Left ventricle myocardium superior (tissue), 1 donor: ENCODE data around the gene RBM24. TPM values are rescaled to one million over a fixed set of nuclear protein-coding genes. Genes with fewer than 3 reads are reported as not detected.

Experiments used
- ATAC-seq: fragments of 200-7000 bp; cut with Tn5 transposase; one replicate; pipeline ENCODE4 v1.9.1; 2020; ENCODE audit warnings: mild to moderate bottlenecking, moderate library complexity
- DNase-seq: peaks from one replicate; pipeline ENCODE4 v3.0.0-alpha.2; 2020
- intact Hi-C: fragments of 100-400 bp; cut with micrococcal nuclease; formaldehyde crosslinking; loops from one replicate; pipeline ENCODE4 v1.11.0; 2022
- long read RNA-seq: library from polyadenylated mRNA; unstranded; transcript quantifications from one replicate; pipeline ENCODE4 v2.0.0, GENCODE V29; 2021
- total RNA-seq: library from RNA; stranded (reverse); fragmentation: NEBNext Ultra II Directional; extraction: Animal tissue kit (Norgen Biotek cat#: 25700); gene quantifications from one replicate; pipeline ENCODE4 v1.2.1, GENCODE V29; 2021
- donor health status: DM: no; HTN: yes; CAD: no; lungs with severe emphysema.

The RBM24 gene
- 223 TPM for total RNA-seq
- long read RNA-seq, transcript RBM24-207 (5 exons, 1,544 nt) = minor isoform, 55 of 606 reads
- long read RNA-seq, transcript RBM24-208 (2 exons, 1,222 nt) = minor isoform, 17 of 606 reads
- long read RNA-seq, transcript RBM24-202 (4 exons, 2,703 nt) = major isoform, 127 of 606 reads
- long read RNA-seq, transcript RBM24-201 (3 exons, 2,394 nt) = minor isoform, 14 of 606 reads
- long read RNA-seq, partial matches to known transcripts = 341 of 606 reads
- long read RNA-seq, other reads (novel, unspliced or antisense) = 39 of 606 reads

DNA sequence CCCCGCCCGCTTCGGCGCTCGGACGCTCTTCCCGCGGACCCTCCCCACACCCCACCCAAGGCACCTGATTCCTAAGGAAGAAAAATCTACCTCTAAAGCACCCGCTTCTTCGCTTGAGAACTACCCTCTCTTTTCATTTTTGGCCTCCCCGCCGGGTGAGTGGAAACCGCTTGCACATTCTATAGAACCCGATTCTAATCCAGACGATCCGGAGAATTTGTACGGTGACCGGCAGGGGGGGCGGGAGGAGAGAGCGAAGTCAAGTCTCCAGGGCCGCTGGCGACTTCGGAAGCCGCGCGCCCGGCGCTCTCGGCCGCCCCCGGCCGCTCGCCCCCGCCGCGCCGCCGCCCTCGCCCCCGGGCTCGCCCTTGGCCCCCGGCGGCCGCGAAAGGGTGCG is at the start of gene RBM24:
TSS of gene RBM24 (plus strand) at position 262 of the 397 bp plus-strand sequence. CDS start 221 bp downstream, outside the sequence.
- peak; percentile 2 for ATAC-seq
- intact Hi-C loops = no loop called here

DNA sequence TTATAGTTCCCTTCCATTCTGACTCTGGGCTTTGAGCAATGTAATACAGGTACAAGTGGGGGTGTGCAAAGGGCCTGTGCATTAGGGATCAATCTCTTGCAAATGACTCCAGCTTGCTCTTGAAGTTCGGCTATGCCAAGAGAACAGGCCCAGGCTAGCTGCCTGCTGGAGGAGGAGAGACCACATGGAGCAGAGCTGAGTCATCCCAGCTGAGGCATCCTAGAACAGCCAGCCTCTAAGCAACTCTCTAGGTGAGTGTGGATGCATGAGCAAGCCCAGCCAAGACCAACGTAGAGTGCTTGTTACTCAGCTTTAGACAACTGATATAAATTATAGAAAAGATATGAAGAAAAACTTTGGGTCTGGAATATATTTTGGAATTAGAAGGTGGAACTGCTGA is 47.6 kb upstream of the RBM24 start:
- ATAC-seq = no peak
- no peak for DNase-seq
- intact Hi-C loops = no loop called here

More for the DNA sequence above, at the start of gene RBM24:
- peak; percentile 66 for DNase-seq

DNA sequence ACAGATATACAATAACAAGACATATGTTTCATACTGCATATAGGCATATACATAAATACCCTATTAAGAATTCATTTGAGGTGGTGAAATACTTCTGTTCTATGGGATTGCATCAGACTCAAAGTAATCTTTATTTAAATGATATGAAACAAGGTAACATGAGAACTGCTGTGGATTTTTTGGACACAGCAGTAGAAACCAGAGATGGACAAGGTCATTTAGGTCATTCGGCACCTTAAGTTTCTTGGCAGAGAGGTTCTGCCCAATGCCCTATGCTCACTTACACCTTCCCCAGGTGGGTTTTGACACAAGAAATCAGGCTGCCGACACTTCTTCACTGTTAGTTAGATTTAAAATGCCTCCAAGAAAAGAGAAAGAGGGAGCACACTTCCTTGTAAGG is 43.9 kb upstream of the RBM24 start:
- no peak for DNase-seq
- ATAC-seq = no peak
- intact Hi-C loops = no loop called here

DNA sequence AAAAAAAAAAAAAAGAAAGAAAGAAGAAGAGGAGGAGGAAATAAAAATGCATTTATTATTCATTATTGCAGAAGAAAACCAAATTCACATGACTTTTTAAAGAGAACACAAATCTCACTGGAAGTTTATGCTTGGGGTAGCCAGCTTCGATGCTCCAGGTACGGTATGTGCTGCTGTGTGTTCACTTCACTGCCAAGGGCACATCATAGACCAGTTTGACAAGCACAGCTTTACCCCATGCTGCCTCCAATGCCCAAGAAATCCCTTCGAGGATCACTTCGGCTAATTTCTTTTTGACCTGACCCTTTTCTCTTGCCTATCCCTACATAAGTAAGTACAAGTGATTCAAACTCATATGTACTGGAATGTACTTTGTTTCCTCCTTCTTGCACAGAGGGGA is 41.9 kb upstream of the RBM24 start:
- intact Hi-C loops = no loop called here
- DNase-seq = no peak
- ATAC-seq = no peak

DNA sequence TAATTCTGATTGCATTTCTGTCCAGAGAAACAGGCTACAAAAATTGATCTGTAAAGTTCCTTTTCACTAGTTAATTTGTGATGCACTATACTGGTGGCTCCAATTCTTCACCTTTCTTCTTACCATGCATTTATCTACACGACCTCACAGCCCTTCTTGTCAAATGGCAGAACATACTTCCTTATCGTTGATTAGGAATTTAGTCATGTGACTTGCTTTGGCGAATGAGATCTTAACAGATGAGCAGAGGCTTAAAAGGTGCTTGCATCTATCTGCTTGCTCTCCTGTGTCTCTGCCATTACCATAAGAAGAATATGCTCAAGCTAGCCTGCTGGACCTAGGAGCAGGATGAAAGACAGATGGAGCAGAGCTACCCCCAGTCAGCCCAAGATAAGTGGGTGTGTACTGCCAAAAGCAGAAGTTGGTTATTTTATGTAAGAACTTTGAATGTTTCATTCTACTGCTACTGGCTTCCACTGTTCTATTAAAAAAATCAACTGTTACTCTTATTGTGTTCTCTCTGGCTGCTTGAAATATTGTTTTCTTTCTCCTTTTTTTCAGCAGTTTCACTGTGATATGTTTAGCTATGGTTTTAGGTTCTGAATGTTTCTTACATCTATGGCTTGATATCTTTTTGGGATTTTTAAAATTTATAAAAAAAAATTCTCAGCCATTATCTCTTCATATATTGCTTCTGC is 40.2 kb upstream of the RBM24 start:
- ATAC-seq (no peak), DNase-seq (no peak)
- intact Hi-C loops = no loop called here

DNA sequence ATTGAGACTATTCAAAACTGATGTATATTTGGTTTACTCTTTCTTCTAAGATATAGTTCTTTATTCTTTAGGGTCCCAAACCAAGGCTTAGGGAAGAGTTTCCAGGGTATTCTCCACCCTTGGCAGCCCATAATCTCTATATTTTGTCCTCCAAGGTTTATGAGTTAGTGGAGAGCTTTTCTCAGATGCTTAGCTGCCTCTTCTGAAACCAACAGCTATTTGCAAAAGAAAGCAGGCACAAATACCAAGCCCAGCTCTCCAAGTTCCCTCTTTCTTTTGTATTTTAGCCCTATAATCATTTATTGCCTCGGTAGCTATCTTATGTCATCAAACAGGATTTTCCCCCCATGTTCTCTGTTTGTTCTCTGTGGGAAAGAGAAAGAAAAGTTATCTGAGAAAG is 39.1 kb upstream of the RBM24 start:
- no peak for DNase-seq
- ATAC-seq = no peak
- intact Hi-C loops = no loop called here

DNA sequence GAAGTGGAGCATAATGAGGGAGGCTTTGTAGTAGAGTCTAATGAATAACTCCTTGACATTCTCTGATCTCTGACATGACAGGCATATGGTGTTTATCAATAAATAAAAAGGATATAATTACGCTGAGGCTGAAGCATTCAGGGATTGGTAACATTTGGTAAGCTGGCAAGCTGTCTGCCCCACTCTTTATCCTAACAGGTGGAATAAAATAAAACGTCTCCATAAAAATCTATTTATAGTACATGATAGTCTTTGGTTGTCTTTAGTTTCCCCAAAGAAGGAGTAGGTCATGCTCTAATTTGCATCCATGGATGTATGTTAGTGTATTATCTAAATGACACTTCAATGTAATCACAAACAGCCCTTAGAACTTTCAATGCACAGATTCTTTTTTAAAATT is 30.9 kb upstream of the RBM24 start:
- ATAC-seq = no peak
- intact Hi-C loops = no loop called here

DNA sequence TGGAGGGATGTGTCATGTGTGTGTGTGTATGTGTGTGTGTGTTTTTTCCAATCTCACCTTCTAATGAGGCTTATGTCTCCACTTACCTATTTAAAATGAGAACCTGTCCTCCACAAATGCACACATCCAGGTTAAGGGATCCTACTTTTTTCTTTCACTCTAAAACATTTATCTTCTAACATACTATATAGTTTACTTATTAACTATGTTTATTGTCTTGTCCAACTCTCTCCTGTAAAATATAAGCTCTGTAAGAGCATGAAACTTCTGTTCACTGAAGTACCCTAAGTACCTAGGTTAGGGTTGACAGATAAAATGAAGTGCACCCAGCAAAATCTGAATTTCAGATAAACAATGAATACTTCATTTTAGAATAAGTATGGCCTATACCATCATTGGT is 29.2 kb upstream of the RBM24 start:
- intact Hi-C loops = no loop called here
- no peak for ATAC-seq

More for the DNA sequence above, 30.9 kb upstream of the RBM24 start:
- DNase-seq = no peak

DNA sequence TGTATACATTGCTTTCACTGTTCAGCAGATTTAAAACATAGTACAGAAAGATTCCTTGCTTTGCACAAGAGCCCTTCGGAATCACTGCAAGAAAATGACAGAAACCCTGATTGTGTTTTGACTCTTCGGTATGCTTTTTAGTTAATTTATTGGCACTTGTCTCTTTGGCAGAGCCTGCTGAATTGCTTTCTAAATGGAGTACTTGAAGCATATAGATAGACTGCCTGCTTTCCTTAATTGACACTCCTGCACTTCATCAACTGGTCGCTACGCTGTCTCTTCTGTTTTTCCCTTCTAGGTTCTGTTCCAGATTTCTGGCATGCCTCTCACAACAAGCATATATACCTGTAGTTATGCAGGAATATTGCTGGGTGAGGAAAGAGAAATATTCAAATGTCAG is 22.4 kb upstream of the RBM24 start:
- intact Hi-C loops = no loop called here
- ATAC-seq = peak; percentile 81
- no peak for DNase-seq

More for the DNA sequence above, 29.2 kb upstream of the RBM24 start:
- no peak for DNase-seq

DNA sequence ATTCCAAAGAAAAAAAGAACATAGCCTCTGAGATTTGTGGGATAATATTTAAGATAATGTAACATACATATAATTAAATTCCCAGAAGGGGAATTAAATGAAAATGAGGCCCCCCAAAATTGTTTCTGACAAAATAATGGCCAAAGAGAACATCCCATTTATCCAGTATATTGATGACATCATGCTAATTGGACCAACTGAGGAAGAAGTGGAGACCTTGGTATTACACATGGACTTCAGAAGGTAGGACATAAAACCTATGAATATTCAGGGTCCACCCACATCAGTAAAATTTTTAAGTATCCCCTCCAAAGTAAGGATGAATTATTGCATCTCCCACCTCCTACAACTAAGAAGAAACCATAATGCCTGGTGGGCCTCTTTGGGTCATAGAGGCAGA is 15.6 kb upstream of the RBM24 start:
- no peak for ATAC-seq
- intact Hi-C loops = no loop called here

DNA sequence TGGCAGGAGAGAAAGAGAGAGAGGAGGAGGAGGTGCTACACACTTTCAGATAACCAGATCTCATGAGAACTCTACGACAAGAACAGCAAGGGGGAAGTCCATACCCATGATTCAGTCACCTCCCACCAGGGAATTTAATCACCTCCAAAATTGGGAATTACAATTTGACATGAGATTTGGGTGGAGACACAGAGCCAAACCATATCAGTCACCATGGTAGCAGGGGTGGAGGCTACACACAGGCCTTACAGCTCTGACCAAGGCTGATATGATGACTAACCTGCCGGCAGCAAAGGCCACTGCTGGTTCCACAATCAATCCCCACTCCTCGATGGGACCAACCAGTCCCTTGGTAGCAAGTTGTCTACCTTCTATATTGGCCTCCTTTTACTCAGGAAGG is 13.6 kb upstream of the RBM24 start:
- intact Hi-C loops = no loop called here
- DNase-seq (no peak), ATAC-seq (peak; percentile 9)

More for the DNA sequence above, 15.6 kb upstream of the RBM24 start:
- DNase-seq = no peak

DNA sequence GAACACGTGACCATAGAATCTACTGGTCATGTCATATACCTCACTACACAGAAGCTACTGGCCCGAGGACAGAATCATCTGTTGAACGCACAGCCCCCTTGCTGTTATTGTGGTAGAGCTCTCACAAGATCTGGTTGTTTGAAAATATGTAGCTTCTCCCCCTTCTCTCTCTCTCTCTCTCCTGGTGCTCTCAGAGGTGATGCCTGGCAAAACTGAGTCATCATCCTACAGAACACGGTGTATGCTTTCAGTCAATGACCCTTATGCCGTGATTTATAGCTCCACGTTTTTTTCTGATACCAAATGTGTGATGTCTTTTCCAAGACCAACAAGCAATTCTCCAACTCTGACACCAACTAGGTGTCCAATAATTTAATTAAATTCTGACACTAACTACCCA is 13.0 kb upstream of the RBM24 start:
- ATAC-seq = no peak
- no peak for DNase-seq
- intact Hi-C loops = no loop called here

DNA sequence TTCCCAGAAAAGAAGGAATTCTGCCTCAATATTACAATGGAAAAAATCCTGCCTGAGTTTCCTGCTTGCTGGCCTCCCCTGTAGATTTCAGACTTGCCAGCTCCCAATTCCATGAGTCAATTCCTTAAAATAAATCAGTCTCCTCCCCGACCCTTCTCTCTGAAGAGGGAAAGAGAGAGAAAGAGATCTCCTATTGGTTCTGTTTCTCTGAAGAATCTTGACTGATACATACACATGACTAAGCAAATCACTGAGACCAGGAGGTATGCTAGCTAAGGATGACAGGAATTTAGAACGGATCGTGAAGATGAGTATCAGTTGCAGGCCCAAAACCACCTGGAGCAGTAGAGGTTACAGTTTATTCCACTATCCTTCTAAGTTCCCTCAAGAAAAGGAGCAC is 11.3 kb upstream of the RBM24 start:
- ATAC-seq (peak; percentile 71), DNase-seq (no peak)
- intact Hi-C loops = loop anchor here (10.0 kb wide), 1 partner anchor 105 kb away; no protein-coding TSS in a partner anchor

DNA sequence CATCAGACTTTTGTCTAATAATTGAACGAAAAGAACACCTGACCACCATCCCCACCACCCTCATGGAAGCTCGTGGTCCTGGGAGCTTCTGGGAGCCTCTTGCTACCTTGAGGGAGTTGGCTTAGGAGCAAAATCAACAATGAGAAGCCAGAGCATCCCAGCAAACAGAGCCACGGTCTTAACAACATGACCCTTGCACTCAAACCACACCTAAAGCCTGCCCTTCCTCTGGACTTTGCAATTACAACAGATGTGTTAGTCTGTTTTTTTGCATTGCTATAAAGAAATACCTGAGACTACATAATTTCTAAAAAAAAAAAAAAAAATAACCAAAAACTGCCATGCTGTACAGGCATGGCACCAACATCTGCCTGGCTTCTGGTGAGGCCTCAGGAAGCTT is 9.5 kb upstream of the RBM24 start:
- ATAC-seq = no peak
- intact Hi-C loops = loop anchor here (10.0 kb wide), 1 partner anchor 107 kb away; no protein-coding TSS in a partner anchor
- DNase-seq = no peak

DNA sequence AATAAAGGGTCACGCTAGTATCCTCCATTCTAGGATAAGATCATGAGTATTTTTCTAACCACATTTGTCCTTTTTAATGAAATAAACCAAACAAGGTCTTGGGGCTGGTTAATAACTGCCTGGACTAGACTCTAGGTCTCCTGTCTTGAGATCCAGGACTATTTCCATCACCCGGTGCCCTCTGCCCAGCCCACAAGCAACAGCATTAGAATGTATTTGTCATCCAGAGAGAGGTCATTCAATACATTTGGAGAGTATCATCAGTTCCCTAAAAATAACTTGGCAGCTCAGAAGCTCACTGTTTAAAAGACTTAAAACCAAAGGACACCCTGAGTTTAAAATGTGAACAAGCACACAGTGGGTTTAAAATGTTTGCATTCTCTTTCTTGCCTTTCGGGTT is 4.4 kb upstream of the RBM24 start:
- ATAC-seq (peak; percentile 67), DNase-seq (peak; percentile 34)
- intact Hi-C loops = loop anchor here (10.0 kb wide), 1 partner anchor 112 kb away; no protein-coding TSS in a partner anchor

DNA sequence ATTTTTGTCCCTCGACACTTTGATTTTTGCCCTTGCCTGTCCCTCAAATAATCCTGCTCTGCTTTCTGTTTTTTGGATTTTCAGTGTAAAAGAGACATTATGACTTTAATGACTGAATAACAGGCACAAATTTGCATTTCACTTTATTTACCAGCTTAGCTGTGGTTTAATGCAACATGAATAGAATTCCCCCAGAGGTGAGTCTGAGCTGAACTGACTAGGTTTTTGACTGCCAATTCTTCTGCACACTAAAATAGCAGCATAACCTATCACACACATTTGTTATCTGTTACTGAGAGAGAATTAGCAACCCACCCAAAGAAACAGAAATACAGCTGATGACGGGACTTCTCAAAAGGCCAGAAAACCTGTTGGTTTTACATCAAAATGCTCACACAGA is 3.9 kb upstream of the RBM24 start:
- peak; percentile 65 for ATAC-seq
- DNase-seq = no peak
- intact Hi-C loops = loop anchor here (10.0 kb wide), 1 partner anchor 112 kb away; no protein-coding TSS in a partner anchor

DNA sequence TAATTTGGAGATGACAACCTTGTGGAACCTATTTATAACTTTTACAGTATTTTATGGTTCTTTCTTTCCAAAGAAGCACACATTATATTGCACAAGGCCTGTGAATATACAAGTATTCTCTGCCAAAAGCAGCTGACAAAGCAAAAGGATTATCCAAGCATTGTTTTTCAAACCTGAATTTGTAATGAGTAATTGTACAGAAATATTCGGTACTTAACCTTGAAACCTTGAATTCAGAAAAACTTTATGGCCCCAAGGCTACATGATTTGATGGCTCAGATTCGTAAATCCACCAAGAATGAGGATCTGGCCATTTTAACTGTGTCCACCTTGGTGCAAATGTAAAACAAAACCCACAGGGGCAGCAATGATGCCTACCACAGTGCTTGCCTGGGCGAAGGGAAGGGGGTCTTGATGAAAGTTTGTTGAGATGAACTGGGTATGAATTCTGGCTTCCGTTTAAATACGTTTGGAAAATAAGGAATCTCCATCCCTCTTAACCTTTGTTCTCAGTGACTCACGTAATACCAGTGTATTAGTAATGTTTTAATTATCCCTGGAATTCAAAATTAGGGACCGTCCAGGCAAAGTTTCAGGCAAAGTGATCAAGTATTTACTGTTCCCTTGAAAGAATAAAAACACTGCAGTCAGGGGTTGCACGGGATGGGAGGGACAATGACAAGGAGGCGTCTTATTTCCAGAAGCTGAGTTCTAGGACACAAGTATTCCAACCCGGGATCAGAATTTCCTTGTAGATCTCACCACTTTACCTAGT is 2.7 kb upstream of the RBM24 start:
- ATAC-seq = no peak
- intact Hi-C loops = loop anchor here (10.0 kb wide), 1 partner anchor 114 kb away; no protein-coding TSS in a partner anchor
- no peak for DNase-seq

DNA sequence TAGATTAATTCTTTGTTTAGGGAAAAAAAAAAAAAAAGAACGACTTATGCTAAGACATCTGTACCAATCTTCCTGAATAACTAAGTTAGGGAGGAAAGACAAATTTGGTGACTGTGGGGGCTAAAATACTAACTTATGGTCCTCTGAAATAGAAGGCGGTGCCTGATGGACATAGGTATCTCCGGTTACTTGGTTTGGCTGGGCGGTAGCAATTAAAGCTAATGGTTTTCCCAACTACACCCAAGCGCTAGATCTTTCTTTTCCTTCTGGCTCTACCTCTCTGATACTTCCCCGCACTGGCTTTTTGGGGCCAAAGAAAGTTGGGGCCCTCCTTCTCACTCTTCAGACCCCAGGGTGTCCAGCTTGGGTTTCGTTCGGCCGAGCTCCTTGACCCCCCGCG is 1.0 kb upstream of the RBM24 start:
- intact Hi-C loops = no loop called here
- ATAC-seq (peak; percentile 23), DNase-seq (no peak)

DNA sequence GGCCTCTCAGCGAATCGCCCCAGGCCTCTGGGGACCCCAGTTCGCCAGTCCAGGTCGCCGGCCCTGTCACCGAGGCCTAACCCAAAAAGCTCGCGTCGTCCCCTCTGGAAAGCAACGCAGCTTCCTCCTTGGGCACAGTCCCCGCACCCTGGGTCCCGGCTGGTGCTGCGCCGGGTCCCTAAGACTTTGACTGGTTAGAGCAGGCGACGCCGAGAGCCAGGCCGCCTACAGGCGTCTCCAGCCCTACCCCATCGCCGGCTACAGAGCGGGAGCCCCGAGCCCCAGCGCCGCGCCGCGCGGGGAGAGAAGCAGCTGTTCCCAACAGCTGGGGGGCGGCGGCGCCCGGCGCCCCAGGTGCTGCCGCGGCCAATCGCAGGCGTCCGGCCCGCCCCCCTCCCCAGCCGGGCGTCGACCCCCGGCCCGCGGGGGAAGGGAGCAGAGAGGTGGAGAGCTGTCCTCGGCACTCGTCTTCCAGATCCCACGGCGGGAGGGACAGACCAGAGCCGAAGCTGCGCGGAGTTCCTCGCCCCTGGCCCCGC is 540 bp upstream of the RBM24 start:
- DNase-seq (peak; percentile 88), ATAC-seq (peak; percentile 85)
- intact Hi-C loops = no loop called here
